Measurements from ENCODE around the gene CORO7. TPM values are rescaled to one million over a fixed set of nuclear protein-coding genes. Genes with fewer than 3 reads are reported as not detected.

CORO7 gene
- total RNA-seq, 4 donors from 2014 or later, result 5.7 to 15.3 (median 7.2) TPM

DNA sequence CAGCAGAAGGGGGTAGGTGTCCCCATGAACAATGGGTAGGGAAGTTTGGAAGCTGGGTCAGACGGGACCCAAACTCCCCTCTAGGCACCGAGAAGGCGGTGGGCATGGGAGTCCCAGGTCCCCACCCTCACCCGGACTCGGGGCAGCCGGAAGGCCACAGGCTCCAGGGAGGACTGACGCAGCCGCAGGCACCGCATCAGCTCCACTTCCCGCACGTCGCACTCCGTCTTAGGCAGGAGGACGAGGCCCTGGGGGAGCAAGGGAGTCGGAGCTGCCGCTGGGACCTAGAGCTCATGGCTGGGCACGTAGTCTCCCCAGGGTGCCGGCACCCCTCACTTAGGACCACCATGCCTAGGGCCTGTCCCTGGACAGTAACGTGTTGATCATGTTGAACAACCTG, 58.2 kb downstream of the CORO7 start:
- no peak for DNase-seq
- TF ChIP-seq, protein P1, sequence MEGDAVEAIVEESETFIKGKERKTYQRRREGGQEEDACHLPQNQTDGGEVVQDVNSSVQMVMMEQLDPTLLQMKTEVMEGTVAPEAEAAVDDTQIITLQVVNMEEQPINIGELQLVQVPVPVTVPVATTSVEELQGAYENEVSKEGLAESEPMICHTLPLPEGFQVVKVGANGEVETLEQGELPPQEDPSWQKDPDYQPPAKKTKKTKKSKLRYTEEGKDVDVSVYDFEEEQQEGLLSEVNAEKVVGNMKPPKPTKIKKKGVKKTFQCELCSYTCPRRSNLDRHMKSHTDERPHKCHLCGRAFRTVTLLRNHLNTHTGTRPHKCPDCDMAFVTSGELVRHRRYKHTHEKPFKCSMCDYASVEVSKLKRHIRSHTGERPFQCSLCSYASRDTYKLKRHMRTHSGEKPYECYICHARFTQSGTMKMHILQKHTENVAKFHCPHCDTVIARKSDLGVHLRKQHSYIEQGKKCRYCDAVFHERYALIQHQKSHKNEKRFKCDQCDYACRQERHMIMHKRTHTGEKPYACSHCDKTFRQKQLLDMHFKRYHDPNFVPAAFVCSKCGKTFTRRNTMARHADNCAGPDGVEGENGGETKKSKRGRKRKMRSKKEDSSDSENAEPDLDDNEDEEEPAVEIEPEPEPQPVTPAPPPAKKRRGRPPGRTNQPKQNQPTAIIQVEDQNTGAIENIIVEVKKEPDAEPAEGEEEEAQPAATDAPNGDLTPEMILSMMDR (IDR thresholded peaks at IDR 0.05 in 4 of 5, conservative IDR thresholded peaks at IDR 0.05 in 1 of 5), result no peak
- TF ChIP-seq POLR2A (IDR thresholded peaks at IDR 0.05), result no peak
- Histone ChIP-seq H3K27ac (no peak overlapping the region), H3K27me3 (no peaks in the 10 kb centered on the region), H3K9me3 (no peaks in the 10 kb centered on the region), H3K36me3 (no peaks in the 10 kb centered on the region), H3K4me1 (no peaks in the 10 kb centered on the region), H3K4me3 (no peak overlapping the region)
- ATAC-seq, result no peak
- in situ Hi-C loops (cut with MboI; ENCODE audit: low sequenced_read_pairs in 4 of 4), result loop anchor here in 2 of 4 donors (10.0 kb wide), 1 partner anchor 57 kb away; the partner anchor contains the start of gene CORO7 (in 2 of the 2)
- intact Hi-C loops (cut with DNase I; ENCODE audit: low total_unique reads), result no loop called here

DNA sequence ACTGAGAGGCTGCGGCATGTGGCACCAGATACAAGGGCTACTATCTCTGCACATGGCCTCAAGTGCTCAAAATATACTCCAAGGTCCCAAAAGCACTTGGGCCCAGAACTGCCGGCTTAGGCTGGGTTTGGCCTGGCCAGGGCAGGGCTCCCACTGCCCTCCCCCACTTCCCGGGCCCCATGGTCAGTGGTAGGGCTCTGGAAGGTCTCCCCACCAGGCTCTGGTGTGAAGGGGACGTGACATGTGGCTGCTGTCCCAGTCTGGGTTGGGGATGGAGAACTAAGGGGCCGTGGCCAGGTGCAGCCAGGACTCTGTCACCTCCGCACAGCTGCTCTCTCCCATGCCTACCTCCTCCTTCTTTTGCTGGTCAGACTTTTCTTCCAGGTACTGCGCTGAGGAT, 59.6 kb downstream of the CORO7 start:
- Histone ChIP-seq H3K36me3 (no peaks in the 10 kb centered on the region), H3K4me1 (peaks cover 0 to under 1% of the 10 kb centered on the region in 2 donors), H3K27me3 (no peaks in the 10 kb centered on the region), H3K9me3 (no peaks in the 10 kb centered on the region), H3K27ac (no peak overlapping the region), H3K4me3 (no peak overlapping the region)
- no peak for ATAC-seq
- in situ Hi-C loops (cut with MboI; ENCODE audit: low sequenced_read_pairs in 4 of 4), result loop anchor here in 2 of 4 donors (10.0 kb wide), 1 partner anchor 58 kb away; the partner anchor contains the start of gene CORO7 (in 2 of the 2)
- intact Hi-C loops (cut with DNase I; ENCODE audit: low total_unique reads), result no loop called here
- TF ChIP-seq, protein P1 (IDR thresholded peaks at IDR 0.05 in 4 of 5, conservative IDR thresholded peaks at IDR 0.05 in 1 of 5), result no peak
- TF ChIP-seq POLR2A (IDR thresholded peaks at IDR 0.05), result no peak
- DNase-seq, result no peak

DNA sequence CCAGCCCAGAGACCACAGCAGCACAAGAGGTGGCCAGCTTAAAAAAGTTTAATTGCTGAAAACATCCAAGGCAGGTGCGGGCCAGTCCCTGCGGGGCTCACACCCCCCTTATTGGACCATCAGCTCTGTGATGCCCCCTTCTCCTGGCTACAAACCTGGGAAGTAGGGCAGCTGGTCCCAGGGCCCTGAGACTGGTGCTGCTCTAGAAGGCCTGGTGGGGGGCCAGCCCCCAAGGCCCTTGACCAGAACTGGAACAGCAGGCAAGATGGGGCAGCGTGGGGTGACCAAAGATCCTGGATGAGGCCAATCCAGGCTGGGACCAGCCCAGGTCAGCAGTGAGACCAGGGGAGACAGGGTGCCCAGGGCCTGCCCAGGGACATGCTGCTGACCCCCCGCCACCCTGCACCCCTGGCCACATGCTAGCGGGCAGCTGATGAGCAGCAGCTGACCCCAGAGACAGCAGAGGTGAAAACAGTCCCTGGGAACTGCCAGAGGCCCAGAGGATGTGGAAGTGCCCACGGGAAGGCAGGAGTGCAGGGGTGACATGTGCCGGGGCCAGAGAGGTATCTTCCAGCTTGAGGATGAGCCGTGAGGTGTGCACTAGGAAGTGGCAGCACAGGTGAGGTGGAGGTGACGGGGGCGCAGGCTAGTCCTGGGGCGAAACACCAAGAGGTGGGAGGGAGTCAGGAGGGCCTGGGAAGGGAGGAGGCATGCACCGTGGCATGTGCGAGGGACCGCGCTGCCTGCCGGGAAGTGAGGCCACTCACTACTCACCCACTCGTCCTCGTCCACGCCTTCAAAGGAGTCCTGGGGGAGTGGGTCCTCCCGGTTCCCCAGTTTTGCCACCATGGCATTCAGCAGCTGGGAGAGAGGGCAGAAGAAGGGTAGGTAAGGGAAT, 61.6 kb downstream of the CORO7 start:
- H3K27ac ChIP-seq, result no peak overlapping the region
- no peaks in the 10 kb centered on the region for H3K27me3 ChIP-seq
- H3K9me3 ChIP-seq, result no peaks in the 10 kb centered on the region
- intact Hi-C loops (cut with DNase I; ENCODE audit: low total_unique reads), result loop anchor here (5.0 kb wide), 1 partner anchor 63 kb away; the partner anchor contains the start of gene CORO7
- DNase-seq (no peak), ATAC-seq (no peak)
- in situ Hi-C loops (cut with MboI; ENCODE audit: low sequenced_read_pairs in 4 of 4), result loop anchor here in 2 of 4 donors (10.0 kb wide), 1 partner anchor 60 kb away; the partner anchor contains the start of gene CORO7 (in 2 of the 2)
- H3K36me3 ChIP-seq, result no peaks in the 10 kb centered on the region
- H3K4me3 ChIP-seq, result no peak overlapping the region
- TF ChIP-seq, protein P1 (IDR thresholded peaks at IDR 0.05 in 4 of 5, conservative IDR thresholded peaks at IDR 0.05 in 1 of 5), result no peak
- peaks cover 8 to 14% of the 10 kb centered on the region in 2 donors for H3K4me1 ChIP-seq

DNA sequence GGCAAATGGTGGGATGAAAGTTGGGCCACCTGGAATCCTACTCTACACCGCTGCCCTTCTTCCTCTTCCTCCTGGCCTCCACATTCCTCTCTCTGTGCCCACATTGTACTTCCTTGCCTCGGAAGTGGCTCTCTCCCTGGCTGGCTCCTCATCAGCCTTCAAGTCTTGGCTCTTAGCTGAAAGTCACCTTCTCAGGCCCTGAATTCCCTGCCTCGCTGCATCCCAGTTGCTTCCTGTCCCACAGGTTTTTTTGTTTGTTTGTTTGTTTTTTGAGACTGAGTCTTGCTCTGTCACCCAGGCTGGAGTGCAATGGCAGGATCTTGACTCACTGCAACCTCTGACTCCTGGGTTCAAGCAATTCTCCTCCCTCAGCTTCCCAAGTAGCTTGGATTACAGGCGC, 62.7 kb downstream of the CORO7 start:
- no peaks in the 10 kb centered on the region for H3K27me3 ChIP-seq
- DNase-seq (no peak), ATAC-seq (no peak)
- TF ChIP-seq, protein P1 (IDR thresholded peaks at IDR 0.05 in 4 of 5, conservative IDR thresholded peaks at IDR 0.05 in 1 of 5), result no peak
- TF ChIP-seq POLR2A (IDR thresholded peaks at IDR 0.05), result no peak
- H3K4me3 ChIP-seq, result no peak overlapping the region
- H3K36me3 ChIP-seq, result no peaks in the 10 kb centered on the region
- H3K27ac ChIP-seq, result no peak overlapping the region
- peaks cover 11 to 18% of the 10 kb centered on the region in 2 donors for H3K4me1 ChIP-seq
- intact Hi-C loops (cut with DNase I; ENCODE audit: low total_unique reads), result loop anchor here (5.0 kb wide), 1 partner anchor 64 kb away; the partner anchor contains the start of gene CORO7
- in situ Hi-C loops (cut with MboI; ENCODE audit: low sequenced_read_pairs in 4 of 4), result loop anchor here in 2 of 4 donors (10.0 kb wide), 1 partner anchor 61 kb away; the partner anchor contains the start of gene CORO7 (in 2 of the 2)
- no peaks in the 10 kb centered on the region for H3K9me3 ChIP-seq
